Endothelial cell of umbilical vein (primary cell): ENCODE results near the gene CCDC74A.

Source experiments
- CTCF ChIP-seq, 2 donors: IDR thresholded peaks; 1 replicate in 1 of 2; 2 replicates in 1 of 2; pipeline ENCODE4 v1.5.1; 2011; ENCODE audit warnings: low read length in 2 of 2, mild to moderate bottlenecking in 2 of 2, moderate library complexity in 2 of 2, control low read depth in 1 of 2, inconsistent platforms in 1 of 2, low read depth in 1 of 2; ENCODE audit not compliant: insufficient read depth in 1 of 2; ENCODE audit errors: extremely low read depth in 1 of 2
- JUN ChIP-seq: IDR thresholded peaks from 2 replicates; pipeline ENCODE4 v1.6.1; 2011; ENCODE audit warnings: borderline replicate concordance, low read depth; ENCODE audit not compliant: insufficient read length, insufficient read depth
- MAX ChIP-seq: IDR thresholded peaks from 2 replicates; pipeline ENCODE4 v1.6.1; 2011; ENCODE audit not compliant: insufficient read depth, insufficient read length
- MYC ChIP-seq: IDR thresholded peaks from one replicate; pipeline ENCODE4 v1.6.1; 2011; ENCODE audit warnings: mild to moderate bottlenecking, low read depth, low read length
- POLR2AphosphoS5 ChIP-seq: IDR thresholded peaks from 2 replicates; pipeline ENCODE4 v1.6.1; 2012; ENCODE audit warnings: low read depth, mild to moderate bottlenecking, control low read depth, low read length, moderate library complexity; ENCODE audit not compliant: insufficient read depth

- TF ChIP-seq CTCF (IDR thresholded peaks at IDR 0.05; ENCODE audit: extremely low read depth in 1 of 2, insufficient read depth in 1 of 2, low read depth in 1 of 2, low read length in 2 of 2) (no peak), POLR2AphosphoS5 (no peak), JUN (no peak), MAX (no peak), MYC (no peak)
Observed at GRCh38 chr2:131552871-131553270, 25.2 kb downstream of the CCDC74A start.
